NK-92 treated with Interleukin-12 subunit alpha and Interleukin-12 subunit beta, amount 100 ng/mL, for 24 hours (cell line): ENCODE results near the gene FAM156A.
"Not testable (repeated sequence)": the region's sequence is repeated elsewhere in the genome, so short reads cannot be mapped to it uniquely, and the experiment has no call there.

ENCODE experiments used
- DNase-seq: peaks from one replicate; lab custom pipeline; 2025; lab: John Stamatoyannopoulos, UW

The FAM156A gene

DNA sequence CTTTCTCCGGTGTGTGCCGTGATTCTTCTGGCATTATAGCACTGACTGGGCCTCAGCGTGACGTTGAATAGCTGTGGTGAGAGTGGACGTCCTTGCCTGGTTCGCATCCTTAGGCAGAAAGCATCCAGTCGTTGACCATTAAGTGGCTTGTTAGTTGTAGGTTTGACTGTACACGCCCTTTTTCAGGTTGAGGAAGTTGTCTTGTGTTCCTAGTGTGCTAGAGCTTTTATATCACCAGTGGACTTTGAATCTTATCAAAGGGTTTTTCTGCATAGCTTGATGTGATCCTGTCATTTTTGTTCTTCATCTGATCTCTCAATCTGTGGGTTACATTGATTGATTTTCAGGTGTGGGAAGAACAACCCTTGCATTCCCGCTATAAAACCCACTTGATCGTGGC lies 52.8 kb downstream of the FAM156A start:
- DNase-seq: not testable (repeated sequence)
